Activated T-cell treated with anti-CD3 and anti-CD28 coated beads, Interleukin-2, amount 50 U/mL, for 4 hours (primary cell): ENCODE measurements around the gene DDA1. TPM values are rescaled to one million over a fixed set of nuclear protein-coding genes. Genes with fewer than 3 reads are reported as not detected.
A peak's percentile ranks its signal among the peaks of the same experiment; 100 is the strongest.

Source experiments
- ATAC-seq, 2 donors: fragments of 200-7000 bp; cut with Tn5 transposase; one replicate each; pipeline ENCODE4 v1.10.0; 2021
- DNase-seq: peaks from one replicate; pipeline ENCODE4 v3.0.0-alpha.2; 2020
- H3K27me3 Mint-ChIP-seq: one replicate; pipeline ENCODE4 v1.8.0; 2021; ENCODE audit warnings: low read depth, mixed read lengths
- H3K36me3 Mint-ChIP-seq: one replicate; pipeline ENCODE4 v1.8.0; 2022; ENCODE audit warnings: mixed read lengths; ENCODE audit not compliant: insufficient read depth
- H3K4me1 Mint-ChIP-seq: one replicate; pipeline ENCODE4 v1.8.0; 2021; ENCODE audit warnings: low read depth, mixed read lengths
- H3K4me3 Mint-ChIP-seq: one replicate; pipeline ENCODE4 v1.8.0; 2021; ENCODE audit warnings: mild to moderate bottlenecking, moderate library complexity, mixed read lengths
- H3K9me3 Mint-ChIP-seq: one replicate; pipeline ENCODE4 v1.8.0; 2021; ENCODE audit warnings: mixed read lengths
- total RNA-seq, 3 donors: library from RNA; stranded (reverse); gene quantifications; one replicate each; pipeline ENCODE4 v1.2.1, GENCODE V29; 2021

DDA1 gene
- total RNA-seq, 3 donors from 2014 or later, result 53.1 to 58.1 (median 53.4) TPM

DNA sequence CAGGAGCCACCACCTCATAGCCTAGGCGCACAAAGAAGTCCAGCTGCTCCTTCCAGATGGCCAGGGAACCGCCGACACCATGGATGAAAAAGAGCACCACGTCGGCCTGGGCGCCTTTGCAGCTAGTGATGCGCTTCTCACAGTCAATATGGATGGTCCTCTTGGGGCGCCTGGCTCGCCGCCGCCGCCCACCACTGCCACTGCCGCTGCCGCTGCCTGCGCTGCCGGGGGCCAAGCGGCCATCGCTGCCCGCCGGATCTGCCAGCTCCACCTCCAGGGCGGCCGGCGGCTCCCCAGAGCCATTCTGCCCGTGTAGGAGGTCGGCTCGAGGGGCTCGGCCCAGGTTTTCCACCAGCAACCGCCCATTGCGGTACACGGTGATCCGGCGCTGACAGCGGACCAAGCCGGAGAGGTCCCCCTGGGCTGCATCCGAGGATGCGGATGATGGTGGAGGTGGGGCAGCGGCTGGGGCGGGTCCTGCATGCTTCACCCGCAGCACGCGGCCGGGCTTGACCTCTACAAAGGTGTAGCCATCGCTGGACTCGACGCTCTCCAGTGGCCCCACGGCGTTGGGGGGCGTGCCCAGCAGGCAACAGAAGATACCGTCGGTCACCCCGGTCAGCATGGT lies 8.3 kb upstream of the DDA1 start:
- no peaks in the 10 kb centered on the region for H3K27me3 Mint-ChIP-seq
- H3K4me1 Mint-ChIP-seq, result peaks cover 19% of the 10 kb centered on the region
- H3K36me3 Mint-ChIP-seq, result no peaks in the 10 kb centered on the region
- DNase-seq (no peak), ATAC-seq (no peak)
- H3K4me3 Mint-ChIP-seq, result no peak overlapping the region
- no peaks in the 10 kb centered on the region for H3K9me3 Mint-ChIP-seq

DNA sequence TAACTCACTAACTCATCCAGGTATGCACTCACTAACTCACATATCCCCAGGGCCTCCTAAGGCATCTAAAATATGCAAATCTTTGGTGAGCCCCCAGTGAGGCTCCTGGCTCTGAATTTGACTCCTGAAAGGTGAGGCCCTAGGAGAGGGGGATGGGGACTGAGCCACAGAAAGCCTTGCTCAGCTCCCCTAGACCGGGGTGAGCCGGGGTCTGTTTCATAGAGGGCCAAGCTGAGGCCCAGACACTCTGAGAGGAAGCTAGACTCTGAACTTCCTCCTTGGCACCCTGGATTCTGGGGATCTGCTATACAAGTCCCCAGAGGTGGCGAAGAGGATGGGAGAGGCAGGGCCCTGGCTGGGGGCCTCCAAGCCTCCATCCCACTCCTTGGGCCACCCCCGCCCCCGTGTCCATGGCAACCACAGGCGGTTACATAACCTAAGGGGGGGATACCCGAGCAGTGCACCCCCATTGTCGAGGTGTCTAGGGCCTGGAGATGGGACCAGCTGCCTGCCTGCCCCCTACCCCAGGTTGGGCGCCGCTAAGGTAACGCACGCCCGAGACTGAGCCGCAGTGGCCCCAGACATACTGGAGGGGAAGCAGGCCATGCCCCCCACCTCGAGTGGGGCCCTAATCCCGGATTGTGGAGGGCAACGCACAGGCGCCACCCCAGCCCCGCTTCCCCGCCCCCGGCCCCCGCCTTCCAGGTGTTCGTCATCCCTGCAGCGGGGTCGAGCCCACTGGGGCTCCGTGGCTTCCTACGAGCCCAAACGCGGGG lies 6.8 kb upstream of the DDA1 start:
- Mint-ChIP-seq H3K9me3 (no peaks in the 10 kb centered on the region), H3K4me3 (peak overlapping the region; percentile 66), H3K36me3 (no peaks in the 10 kb centered on the region), H3K27me3 (no peaks in the 10 kb centered on the region), H3K4me1 (peaks cover 23% of the 10 kb centered on the region)
- ATAC-seq, result peak; percentile 9
- no peak for DNase-seq

DNA sequence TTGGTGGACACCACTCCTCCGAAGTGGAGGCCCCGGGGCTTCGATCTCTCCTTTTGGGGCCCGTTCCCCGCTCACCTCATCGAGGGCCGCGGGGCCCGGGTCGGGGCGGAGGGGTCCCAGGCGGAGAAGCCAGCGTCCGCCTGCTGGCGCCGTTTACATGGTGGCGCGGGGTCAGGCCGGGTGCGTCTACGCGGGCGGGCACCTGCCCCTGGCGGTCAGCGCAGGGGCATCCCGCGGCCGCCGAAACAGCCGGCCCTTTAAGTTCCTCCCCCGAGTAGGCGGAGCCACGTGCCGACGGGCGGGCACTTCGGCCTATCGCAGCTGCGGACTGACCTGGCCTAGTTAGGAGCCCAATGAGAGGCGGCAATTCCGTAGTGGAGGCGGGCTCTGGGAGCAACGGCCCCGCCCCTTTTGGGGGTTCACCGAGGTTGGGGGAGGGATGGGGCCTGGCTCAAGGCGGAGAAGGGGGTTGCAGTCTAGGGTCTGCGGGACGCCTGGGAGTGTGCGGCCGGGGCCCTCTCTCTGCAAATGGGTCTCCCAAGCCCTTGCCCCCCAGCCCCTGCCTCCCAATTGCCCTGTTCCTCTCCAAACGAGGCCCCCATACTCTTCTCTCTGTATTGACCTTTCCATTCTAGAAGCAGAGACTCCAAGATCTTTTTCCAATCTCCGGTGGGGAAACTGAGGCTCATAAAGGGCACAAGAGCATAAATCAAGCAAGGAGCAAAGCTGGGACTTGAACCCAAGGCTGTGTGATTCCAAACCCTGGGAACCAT lies 6.0 kb upstream of the DDA1 start, which contains the start of gene ABHD8:
Gene ABHD8 (minus strand): TSS at position 259 of the 773 bp plus-strand sequence. CDS start 1,809 bp downstream, outside the sequence.
- H3K9me3 Mint-ChIP-seq, result no peaks in the 10 kb centered on the region
- DNase-seq (peak; percentile 90), ATAC-seq (peak; percentile 79 to 82)
- peaks cover 28% of the 10 kb centered on the region for H3K4me1 Mint-ChIP-seq
- no peaks in the 10 kb centered on the region for H3K36me3 Mint-ChIP-seq
- H3K4me3 Mint-ChIP-seq, result peak within 1 kb of the TSS; percentile 66
- H3K27me3 Mint-ChIP-seq, result no peaks in the 10 kb centered on the region

DNA sequence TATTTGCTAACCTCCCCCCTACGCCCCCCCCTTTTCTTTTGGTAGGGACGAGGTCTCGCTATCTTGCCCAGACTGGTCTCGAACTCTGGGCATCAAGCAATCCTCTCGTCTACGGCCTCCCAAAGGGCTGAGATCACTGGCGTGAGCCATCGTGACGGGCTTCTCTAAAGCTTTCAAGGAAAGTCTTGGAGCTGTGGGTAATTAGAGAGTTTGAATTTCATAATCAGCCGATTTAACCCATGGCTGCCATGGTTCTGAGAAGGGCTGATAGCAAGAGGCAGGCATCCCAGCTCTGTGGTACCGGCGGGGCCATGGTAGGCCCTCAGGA lies 5.5 kb upstream of the DDA1 start:
- Mint-ChIP-seq H3K4me1 (peaks cover 29% of the 10 kb centered on the region), H3K4me3 (peak overlapping the region; percentile 66), H3K9me3 (no peaks in the 10 kb centered on the region), H3K36me3 (no peaks in the 10 kb centered on the region), H3K27me3 (no peaks in the 10 kb centered on the region)
- no peak for DNase-seq
- ATAC-seq, result no peak

DNA sequence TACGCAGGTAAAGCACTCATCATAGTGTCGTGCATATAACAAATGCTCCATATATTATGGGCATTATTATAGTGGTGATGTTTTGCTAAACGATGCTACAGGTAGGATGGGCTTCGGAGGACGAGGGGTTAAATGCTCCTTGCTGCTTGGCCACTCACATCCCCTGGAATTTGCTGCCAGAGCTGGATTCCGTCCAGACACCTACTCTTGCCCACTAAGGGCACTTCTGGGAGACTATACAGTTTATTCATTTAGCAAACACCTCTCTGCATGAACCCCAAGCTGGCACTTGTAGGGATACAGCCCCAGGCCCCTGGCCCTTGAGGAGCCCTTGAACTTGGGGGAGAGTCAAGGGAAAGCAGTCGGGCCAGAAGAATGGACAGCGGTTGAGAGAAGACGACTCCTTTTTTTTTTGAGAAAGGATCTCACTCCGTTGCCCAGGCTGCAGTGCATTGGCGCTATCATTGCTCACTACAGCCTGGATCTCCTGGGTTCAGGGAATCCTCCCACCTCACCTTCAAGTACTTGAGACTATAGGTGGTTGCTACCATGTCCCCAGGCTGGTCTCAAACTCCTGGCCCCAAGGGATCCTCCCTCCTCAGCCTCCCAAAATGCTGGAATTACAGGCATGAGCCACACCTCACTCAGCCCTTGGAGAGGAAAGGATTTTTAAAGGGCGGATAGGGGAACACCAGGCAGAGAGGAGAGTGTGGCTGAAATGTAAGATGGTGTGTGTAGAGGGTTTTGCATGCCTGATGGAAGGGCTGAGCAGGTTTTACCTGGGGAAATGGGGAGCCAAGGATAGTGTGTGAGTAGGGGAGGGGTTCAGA lies 4.8 kb upstream of the DDA1 start:
- Mint-ChIP-seq H3K4me3 (peak overlapping the region; percentile 89), H3K36me3 (no peaks in the 10 kb centered on the region), H3K4me1 (peaks cover 34% of the 10 kb centered on the region), H3K27me3 (no peaks in the 10 kb centered on the region), H3K9me3 (no peaks in the 10 kb centered on the region)
- DNase-seq (no peak), ATAC-seq (no peak)

DNA sequence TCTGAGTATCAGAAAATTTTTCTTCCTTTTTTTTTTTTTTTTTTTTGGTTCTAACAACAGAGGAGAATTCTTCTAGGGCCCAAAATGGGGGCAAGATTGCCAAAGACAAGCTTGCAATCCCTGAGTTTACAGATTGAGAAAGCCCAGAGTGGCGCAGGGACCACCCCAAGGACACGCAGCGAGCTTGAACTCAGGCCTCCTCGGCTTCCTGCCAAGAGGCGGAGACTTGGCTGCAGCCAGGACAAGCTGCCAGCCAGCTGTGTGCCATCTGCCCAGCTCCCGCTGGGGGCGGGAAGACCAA lies 4.2 kb upstream of the DDA1 start:
- H3K4me3 Mint-ChIP-seq, result peak overlapping the region; percentile 89
- no peak for DNase-seq
- peaks cover 36% of the 10 kb centered on the region for H3K4me1 Mint-ChIP-seq
- no peak for ATAC-seq
- H3K27me3 Mint-ChIP-seq, result no peaks in the 10 kb centered on the region
- no peaks in the 10 kb centered on the region for H3K36me3 Mint-ChIP-seq
- no peaks in the 10 kb centered on the region for H3K9me3 Mint-ChIP-seq

DNA sequence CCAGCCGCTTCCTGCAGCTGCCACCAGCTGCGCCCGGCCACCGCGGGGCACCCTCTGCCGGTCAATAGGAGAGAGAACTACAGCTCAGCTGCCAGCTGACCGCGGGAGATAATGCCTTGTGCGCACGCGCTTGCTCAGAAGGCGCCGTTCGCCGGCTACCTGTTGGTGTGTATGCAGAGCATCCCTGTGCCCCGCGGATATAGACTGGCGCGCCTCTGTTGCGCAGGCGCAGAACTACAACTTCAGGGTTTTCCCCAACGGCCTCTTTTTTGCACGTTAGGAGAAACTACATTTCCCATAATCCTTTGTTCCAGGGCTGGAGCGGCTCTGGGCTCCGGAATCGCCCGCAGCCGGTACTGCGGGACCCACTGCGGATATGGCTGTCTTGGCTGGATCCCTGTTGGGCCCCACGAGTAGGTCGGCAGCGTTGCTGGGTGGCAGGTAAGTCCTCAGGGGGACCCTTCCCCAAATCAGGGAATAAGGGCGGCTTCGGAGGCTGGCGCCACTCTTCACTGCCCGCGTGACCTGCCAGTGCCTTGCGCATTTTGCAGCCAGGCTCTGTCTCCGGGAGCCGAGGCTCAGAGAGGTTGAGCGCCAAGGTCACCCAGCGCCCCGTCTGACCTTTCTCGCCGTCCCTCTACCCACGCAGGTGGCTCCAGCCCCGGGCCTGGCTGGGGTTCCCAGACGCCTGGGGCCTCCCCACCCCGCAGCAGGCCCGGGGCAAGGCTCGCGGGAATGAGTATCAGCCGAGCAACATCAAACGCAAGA lies 3.7 kb upstream of the DDA1 start, which contains the start of gene MRPL34:
Gene MRPL34 (plus strand): TSS at position 356 of the 768 bp plus-strand sequence. CDS start 21 bp downstream, at position 377.
- DNase-seq (peak; percentile 89), ATAC-seq (peak; percentile 60 to 65)
- Mint-ChIP-seq H3K9me3 (no peaks in the 10 kb centered on the region), H3K36me3 (no peaks in the 10 kb centered on the region), H3K27me3 (no peaks in the 10 kb centered on the region), H3K4me1 (peaks cover 42% of the 10 kb centered on the region), H3K4me3 (peak within 1 kb of the TSS; percentile 89)

DNA sequence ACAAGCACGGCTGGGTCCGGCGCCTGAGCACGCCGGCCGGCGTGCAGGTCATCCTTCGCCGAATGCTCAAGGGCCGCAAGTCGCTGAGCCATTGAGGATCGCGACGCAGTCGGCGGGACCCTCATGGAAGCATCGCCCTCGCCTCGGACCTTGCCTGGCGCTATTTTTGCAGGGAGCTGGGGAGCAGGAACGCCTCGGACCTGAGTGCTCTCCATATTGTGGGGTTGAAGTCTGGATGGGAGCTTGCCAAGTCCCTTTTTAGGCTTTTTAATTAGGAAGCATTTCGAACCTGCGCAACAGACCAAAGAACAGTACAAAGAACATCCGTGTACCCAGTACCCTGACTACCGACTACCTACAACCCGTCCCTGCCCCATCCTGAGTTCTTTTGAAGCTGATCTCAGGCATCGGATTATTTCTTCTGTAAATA lies 3.1 kb upstream of the DDA1 start:
- no peak for DNase-seq
- Mint-ChIP-seq H3K36me3 (peaks cover 2% of the 10 kb centered on the region), H3K9me3 (no peaks in the 10 kb centered on the region), H3K4me1 (peaks cover 45% of the 10 kb centered on the region), H3K4me3 (peak overlapping the region; percentile 89), H3K27me3 (no peaks in the 10 kb centered on the region)
- ATAC-seq, result no peak

DNA sequence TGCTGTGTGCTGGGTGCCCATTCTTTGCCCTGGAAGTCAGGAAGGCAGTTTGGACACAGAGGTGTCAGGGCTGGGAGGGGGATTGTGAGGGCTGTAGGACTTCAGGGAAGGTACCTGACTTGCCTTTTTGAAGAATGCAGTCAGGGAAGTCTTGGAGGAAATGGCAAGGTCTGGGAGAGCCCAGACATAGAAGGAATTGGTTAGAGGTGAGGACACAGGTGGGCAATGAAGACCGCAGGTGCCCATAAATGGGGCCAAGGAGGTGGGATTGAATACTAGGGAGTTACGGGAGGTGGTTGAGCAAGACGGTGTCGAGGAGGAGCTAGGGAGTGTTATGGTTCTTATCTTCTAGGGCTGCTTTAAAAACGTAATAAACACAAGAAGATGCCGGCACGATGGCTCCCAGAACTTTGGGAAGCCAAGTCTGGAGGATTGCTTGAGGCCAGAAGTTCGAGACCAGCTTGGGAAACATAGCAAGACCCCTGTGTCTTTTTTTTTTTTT lies 1.4 kb upstream of the DDA1 start:
- peak overlapping the region; percentile 89 for H3K4me3 Mint-ChIP-seq
- peaks cover 45% of the 10 kb centered on the region for H3K4me1 Mint-ChIP-seq
- H3K27me3 Mint-ChIP-seq, result no peaks in the 10 kb centered on the region
- no peak for DNase-seq
- H3K9me3 Mint-ChIP-seq, result no peaks in the 10 kb centered on the region
- no peak for ATAC-seq
- H3K36me3 Mint-ChIP-seq, result peaks cover 8% of the 10 kb centered on the region

DNA sequence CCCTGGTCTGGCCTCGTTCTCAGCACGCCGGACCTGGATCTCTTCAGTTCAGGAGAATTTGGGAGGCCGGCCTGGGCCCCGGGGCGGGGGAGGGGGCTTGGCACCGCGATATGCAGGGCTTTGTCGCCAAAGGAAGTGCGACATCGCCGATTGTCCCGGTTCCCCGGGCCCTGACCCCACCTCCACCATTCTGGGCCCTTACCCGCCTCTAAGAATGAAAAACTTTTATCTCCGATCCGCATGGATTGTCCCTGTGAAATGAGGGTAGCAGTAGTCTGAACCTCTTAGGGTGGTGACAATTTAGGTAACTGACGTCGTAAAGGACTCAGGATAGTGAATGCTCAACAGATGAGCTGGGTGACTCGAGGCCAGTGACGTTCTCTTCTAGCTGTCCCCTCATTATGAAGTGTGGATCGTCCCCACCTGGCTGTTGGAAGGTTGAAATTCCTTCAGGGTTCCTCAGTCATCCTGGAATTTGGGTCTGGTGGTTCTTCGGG lies 650 bp downstream of the DDA1 start:
- Mint-ChIP-seq H3K4me1 (peaks cover 35% of the 10 kb centered on the region), H3K4me3 (peak overlapping the region; percentile 97), H3K36me3 (peaks cover 8% of the 10 kb centered on the region), H3K27me3 (no peaks in the 10 kb centered on the region), H3K9me3 (no peaks in the 10 kb centered on the region)
- no peak for ATAC-seq
- DNase-seq, result no peak

DNA sequence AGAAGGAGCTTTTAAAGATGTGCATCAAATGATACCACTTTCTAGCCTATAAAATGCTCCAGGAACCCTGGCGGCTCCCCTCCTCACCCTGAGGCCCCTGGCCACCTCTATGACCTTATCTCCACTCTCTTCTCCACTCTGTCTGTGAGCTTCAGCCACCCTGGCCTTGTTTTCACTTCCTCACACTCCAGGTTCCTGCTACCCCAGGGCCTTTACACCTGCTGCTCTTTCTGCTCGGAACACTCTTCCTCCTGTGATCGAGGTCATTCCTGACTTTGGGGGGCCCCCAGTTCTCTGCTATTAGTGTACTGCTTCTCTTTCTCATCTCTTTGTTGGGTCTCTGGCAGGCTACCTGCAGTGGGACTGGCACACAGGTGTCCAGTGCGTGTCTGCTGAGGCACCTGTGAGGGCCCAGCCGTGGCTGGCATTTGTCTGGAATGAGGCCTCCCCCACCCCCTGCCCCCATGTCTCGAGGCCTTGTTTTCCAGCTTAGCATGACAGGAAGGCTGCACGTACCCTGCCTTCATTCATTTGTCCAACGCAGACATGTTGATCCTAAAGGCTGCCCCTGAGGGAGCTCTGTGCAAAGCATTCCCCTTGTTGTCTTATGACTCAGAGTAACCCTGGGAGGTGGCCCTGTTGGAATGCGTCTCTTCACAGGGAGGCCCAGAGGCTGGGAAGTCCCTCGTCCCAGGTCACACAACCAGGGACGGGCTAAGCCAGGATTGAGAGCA lies 2.3 kb downstream of the DDA1 start:
- Mint-ChIP-seq H3K4me1 (peaks cover 30% of the 10 kb centered on the region), H3K36me3 (peaks cover 15% of the 10 kb centered on the region), H3K9me3 (no peaks in the 10 kb centered on the region), H3K4me3 (peak overlapping the region; percentile 66), H3K27me3 (no peaks in the 10 kb centered on the region)
- ATAC-seq, result no peak
- no peak for DNase-seq

DNA sequence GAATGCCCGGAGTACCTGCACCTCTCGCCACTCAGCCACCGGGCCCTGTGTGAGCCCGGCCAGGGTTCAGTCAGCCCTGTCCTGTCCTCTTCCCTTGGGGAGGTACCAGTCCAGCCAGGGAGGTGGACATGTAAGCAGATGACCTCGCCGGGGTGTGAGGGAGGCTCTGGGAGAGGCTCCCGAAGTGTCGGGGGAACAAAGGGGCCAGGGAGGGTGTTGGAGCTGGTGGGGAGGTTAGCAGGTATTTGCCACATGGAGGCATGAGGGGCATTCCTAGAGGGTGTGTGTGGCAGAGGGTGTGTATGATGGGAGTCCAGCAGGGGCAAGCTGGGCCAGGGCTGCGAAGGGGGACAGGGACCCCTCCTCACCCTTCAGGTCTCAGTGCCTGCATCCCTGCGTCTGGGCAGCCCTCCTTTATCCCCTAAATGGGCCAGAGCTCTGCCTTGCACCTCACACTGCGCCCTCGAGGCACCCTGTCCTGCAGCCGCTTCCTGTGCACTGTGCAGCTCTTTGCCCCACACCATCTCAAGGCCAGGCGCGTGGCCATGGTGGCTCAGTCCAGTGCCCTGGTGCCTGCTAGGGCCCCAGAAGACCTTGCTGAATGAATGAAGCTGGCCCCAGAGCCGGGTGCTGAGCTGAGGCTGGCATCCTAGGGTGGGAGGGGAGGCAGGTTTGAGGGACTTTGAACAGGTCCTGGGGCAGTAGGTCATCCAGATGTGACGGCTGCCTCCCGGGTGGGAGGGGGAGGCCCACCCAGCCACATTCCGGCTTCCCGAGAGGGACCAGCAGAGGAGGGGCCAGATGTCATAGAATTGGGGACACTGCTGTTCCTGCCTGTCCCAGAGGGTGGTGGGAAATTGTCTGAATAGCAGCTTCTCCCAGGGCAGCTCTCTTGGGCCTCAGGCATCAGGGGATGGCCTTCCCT lies 3.1 kb downstream of the DDA1 start:
- no peak for DNase-seq
- H3K36me3 Mint-ChIP-seq, result peaks cover 15% of the 10 kb centered on the region

More for the DNA sequence above, 3.1 kb downstream of the DDA1 start:
- no peaks in the 10 kb centered on the region for H3K27me3 Mint-ChIP-seq
- H3K4me1 Mint-ChIP-seq, result peaks cover 30% of the 10 kb centered on the region
- H3K9me3 Mint-ChIP-seq, result no peaks in the 10 kb centered on the region
- H3K4me3 Mint-ChIP-seq, result no peak overlapping the region
- no peak for ATAC-seq
